Stimulated activated CD8-positive, alpha-beta memory T cell treated with anti-CD3 and anti-CD28 coated beads, Interleukin-15, amount 100 ng/mL, for 4 hours (primary cell): ENCODE measurements around the gene SH2D3A.
A peak's percentile ranks its signal among the peaks of the same experiment; 100 is the strongest.
"Not testable (repeated sequence)": the region's sequence is repeated elsewhere in the genome, so short reads cannot be mapped to it uniquely, and the experiment has no call there.

Experiments used
- DNase-seq, 2 donors: peaks; one replicate each; pipeline ENCODE4 v3.0.0-alpha.2; 2020; ENCODE audit warnings: low read depth in 2 of 2

SH2D3A gene

DNA sequence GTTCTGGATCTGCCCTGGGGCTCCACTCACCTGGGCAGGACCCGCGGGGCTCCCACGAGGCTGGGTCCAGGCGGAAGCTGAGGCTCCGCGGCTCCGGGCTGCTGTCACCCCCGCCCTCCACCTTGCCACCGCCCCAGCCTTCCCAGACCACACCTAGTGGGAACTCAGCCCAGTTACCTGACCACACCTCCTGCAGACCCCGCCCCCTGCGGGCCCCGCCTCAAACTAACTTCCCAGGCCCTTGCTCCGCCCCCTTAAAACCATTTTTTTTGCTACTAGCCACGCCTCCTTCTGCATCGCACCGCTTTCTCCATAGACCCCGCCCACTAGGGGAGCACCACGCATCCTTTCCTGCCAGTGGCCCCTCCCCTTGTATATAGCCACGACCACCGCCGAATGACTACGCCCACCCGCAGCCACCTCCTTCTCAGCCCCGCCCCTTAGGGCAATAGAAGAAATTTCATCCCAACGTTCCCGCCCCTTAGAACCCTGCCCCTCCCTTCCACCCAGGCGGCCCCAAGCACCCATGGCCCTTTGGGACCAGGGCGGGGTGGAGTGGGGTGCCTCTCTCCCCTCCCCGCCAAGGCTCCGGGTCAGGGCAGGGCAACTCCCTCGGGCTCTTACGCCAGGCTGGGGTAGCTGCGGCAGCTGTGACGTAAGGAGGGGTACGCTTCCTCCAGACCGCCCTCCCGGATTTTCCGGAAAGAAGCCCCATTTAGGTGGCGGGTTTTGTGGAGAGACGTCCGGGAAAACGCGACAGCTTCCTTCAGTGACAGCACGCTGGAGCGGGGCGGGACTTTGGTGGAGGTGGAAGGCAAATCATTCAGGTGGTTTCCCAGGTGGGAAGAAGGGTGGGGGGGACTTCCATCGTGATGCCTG, at the start of gene SH2D3A:
TSS of gene SH2D3A (minus strand) at position 79 of the 879 bp plus-strand sequence. CDS start 3,687 bp downstream, outside the sequence.
- peak; percentile 88 to 94 for DNase-seq

DNA sequence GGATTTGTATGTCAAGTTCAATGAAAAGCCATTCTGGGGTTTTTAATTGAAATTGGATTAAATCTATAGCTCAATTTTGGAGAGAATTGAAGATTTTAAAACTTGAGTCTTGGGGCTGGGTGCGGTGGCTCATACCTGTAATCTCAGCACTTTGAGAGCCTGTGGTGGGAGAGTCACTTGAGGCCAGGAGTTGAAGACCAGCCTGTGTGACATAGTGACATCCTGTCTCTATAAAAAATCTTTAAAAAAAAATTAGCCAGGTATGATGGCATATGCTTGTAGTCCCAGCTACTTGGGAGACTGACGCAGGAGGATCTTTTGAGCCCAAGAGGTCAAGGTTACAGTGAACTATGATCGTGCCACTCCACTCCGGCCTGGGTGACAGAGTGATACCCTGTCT, 46.4 kb upstream of the SH2D3A start:
- no peak for DNase-seq

DNA sequence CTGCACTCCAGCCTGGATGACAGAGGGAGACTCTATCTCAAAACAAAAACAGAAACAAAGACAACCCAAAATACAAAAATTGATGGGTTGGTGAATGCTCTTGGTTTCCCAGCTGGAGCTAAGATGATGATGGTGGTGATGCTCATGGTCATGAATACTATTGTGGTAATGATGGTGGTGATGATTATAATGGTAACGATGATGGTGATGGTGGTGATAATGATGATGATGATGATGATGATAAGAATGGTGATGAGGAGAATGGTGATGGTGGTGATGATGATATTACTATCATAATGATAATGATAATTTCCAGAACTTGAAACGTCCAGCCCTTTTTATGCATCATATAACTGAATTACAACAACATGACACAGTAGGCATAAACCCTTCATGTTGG, 45.4 kb upstream of the SH2D3A start:
- no peak for DNase-seq

DNA sequence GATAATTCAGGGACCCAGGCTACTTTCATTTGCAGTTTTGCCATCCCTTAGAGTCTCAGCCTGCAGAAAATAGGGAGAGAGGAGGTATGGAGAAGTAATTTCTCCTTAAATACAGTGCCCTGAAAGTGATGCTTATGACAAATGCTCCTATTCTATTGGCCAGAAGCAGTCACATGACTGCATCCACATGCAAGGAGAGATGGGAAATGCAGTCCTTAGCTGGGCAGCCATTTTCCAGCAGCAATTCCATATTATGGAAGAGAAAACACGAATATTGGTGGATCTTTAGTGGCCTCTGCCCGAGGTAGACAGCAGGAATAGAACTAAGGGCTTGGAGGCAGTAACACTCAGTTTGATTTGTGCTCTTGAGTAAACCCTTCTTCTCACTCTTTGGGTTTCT, 44.7 kb upstream of the SH2D3A start:
- DNase-seq = no peak

DNA sequence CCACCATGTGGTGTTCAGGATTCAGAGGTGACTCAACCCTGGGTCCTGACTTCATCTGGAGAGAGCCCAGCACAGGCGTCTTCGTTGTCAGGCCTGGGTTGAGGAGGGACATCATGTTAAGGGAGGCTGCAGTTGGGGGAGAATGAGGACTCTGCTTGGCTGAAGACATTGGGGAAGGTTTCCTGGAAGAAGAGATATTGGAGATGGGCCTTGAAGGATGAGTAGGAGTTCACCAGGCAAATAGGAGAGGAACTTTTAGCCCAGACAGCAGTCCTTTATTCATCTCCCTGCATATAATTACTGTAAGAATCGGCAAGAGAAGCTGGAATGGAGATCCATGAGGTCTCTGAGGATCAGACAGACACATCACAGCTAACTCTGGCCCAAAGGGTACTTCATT, 44.1 kb upstream of the SH2D3A start:
- no peak for DNase-seq

DNA sequence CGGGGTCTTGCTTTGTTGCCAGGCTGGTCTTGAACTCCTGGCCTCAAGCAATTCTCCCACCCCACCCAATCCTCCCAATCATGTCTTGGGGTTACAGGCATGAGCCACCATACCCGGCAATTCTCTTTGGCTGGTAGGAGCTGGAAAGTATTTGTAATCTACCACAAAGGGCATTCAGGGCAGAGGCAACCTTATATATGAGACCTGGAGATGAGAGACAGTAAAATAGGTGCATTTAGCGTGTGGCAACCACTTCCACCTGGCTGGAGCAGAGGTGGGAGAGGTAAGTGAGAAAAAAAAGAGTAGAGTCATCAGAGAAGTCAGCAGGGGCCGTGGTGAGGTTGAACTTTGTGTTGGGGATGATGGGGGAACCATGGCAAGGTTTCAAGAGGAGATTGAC, 42.0 kb upstream of the SH2D3A start:
- DNase-seq = no peak

DNA sequence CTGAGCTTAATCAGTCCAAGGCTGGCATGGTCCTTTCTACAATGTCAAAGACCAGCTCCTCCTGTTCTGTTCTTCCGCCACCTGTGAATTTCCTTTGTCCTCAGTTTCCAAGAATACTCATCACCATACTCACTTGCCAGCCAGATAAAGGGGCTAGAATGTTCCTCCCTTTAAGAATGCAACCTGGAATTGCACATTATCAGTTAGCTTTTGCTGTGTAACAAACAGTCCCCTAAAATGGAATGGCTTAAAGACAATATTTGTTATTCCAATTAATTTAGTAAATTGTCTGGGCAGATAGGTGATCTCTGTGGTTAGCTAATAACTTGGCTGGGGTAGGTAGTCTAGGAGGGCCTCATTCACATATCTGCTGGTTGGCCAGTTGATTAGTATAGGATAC, 41.3 kb upstream of the SH2D3A start:
- DNase-seq = no peak

DNA sequence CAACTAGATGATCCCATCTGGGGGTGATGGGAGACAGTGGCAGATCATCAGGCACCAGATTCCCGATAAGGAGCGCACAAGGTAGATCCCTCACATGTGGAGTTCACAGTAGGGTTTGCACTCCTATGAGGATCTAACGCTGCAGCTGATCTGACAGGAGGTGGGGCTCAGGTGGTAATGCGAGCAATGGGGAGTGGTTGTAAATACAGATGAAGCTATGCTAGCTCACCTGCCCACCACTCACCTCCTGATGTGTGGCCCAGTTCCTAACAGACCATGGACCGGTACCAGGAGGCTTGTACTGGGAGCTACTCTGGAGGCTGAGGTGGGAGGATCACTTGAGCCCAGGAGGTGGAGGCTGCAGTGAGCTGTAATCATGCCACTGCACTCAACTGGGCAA, 40.1 kb upstream of the SH2D3A start:
- DNase-seq = no peak

DNA sequence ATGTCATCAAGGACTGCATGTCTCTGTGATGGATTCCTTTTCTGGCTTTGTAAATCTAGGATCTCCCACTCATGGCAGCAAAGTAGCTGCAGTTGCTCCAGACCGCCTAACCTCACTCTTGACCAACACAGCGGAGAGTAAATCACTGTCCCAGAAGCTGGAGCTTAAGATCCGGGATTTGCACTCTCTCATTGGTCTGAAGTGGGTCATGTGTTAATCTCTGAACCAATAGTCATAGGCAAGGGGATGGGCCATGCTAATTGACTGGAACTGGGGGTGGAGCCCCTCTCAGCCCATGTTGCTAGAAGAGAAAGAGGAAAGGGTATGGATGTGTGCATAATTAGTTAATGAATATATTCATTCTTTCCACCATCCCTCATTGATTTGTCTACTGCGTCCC, 39.3 kb upstream of the SH2D3A start:
- no peak for DNase-seq

DNA sequence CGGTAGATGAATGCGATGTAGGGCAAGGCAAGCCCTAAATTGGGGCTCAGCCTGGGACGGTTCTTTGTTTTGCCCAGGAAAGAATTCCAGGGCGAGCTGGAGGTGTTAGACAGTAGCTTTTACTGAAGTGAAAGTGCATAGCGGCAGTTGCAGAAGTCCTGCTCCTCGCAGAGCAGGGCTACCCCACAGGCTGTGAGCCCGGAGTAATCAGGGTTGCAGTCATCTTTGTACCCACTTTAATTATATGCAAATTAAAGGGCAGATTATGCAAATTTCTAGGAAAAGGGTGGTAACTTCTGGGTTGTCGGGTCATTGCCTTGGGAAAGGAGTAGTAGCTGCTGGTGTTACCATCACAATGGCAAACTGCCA, 35.8 kb upstream of the SH2D3A start:
- no peak for DNase-seq

DNA sequence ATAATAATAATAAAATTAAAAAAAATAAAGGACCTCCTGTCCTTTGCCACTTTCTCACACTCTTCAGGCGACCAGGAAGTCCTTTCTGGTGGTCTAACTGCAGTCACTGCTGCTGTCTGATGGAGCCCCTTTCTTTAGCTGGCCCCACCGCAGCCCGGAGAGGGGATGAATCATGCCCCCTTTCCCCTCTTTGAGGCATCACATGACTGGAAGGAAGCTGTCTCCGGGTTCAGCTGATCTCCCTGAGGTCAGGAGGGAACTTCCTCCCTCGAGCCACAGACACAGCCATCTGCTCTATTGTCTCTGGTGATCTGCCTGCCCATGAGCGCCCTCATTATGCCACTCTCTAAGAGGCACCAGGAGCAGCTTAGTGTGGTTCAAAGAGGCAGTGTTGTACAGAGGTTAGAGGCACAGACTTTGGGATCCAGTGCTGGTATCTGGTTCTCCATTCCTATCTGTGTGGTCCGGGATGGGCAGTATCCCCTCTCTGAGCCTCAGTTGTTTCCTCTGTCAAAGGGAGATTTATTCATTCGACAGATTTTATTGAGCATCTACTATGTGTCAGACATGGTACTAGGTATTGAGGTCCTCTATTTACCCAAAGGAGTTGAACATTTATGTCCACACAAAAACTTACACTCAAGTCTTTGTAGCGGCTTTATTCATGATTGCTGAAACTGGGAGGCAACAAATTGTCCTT, 35.3 kb upstream of the SH2D3A start:
- peak; percentile 70 for DNase-seq

DNA sequence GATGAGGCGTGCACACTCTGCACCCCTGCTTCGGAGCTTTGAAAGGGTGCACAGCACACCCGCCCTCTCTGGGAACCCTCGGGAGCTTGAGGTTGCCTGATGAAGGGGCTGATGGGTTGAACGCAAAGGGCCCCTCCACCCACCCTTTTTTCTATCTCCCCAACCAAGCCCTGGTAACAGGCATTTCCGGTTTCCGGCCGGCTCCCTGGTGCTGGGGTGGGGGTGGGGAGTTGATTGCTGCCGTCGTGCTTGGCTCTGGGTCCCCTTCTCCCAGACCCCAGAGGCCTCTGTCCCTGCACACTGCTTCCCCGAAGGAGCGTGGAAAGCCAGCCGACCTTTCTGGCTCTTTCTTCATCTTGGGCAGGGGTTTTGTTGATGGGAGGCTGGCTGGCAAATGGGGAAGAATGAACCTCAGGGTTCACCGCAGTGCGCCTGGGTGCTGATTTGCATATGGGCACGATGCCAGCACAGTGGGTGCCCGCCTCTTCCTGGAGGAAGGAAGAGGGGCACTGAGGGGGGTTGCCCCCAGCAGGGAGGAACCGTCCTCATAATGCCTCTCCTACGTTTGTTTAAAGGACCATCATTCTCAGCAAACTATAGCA, 34.4 kb upstream of the SH2D3A start:
- peak; percentile 68 for DNase-seq

DNA sequence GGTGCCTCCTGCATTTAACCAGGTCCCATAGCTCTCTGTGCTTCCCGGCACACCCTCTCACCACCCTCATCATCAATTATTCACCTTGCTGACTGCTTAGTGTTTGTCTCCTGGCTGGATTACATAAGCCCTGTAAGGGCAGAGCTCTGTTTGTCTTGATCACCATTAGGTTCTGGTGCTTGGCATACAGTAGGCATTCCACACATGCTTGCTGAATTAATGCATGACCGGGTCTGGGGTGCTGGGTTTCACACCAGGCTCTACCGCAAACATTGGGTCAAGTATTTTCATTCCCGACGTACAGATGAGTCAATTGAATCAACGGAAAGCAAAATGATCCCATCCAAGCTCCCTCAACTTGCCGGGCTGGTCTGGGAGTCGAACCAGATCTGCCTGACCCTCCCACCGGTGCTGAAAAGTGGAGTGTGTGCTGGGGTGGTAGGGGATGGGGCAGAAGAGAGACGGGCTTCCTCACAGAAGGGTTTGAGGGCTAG, 33.8 kb upstream of the SH2D3A start:
- DNase-seq = no peak

DNA sequence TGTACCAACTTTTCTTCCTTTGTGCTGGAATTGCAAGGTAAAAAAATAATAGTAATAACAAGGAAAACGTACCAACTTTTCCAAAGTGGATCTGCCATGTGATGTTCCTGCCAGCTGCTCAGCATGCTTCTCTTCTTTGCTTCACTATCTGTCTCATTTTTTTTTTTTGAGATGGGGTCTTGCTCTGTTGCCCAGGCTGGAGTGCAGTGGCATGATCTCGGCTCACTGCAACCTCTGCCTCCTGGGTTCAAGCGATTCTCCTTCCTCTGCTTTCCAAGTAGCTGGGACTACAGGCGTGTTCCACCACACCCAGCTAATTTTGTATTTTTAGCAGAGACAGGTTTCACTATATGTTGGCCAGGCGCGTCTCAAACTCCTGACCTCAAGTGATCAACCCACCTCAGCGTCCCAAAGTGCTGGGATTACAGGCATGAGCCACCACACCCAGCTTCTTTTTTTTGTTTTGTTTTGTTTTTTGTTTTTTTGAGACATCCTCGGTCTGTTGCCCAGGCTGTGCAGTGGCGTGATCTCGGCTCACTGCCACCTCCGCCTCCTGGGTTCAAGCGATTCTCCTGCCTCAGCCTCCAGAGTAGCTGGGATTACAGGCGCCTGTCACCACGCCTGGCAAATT, 33.0 kb upstream of the SH2D3A start:
- not testable (repeated sequence) for DNase-seq

DNA sequence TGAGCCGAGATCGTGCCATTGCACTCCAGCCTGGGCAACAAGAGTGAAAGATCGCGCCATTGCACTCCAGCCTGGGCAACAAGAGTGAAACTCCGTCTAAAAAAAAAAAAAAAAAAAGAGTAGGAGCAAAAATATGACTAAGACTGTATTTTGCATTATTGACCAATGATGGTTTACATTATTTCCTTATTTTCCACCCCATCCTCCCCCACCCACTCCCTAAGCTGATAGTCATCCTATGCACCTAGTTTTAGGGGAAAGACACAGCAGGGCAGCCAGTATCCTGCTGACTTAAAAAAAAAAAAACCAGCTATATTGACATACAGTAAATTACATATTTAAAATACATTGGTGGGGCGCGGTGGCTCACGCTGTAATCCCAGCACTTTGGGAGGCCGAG, 30.4 kb upstream of the SH2D3A start:
- no peak for DNase-seq

DNA sequence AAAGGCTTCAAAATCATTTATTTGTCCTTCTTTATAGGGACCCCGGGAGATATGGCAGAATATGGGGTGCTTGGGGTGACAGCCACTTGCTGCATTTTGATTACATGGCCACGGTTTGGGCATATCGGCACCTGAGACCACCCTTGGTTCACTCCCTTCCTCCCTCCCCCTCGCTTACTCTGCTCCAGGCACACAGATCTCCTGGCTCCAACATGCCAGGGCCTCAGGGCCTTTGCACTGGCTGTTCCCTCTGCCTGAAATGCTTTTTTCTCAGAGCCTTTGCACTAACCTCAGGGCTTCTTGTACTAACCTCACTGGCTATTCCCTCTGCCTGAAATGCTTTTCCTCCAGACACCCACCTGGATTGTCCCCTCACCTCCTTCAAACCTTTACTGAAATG, 29.0 kb upstream of the SH2D3A start:
- DNase-seq = no peak

DNA sequence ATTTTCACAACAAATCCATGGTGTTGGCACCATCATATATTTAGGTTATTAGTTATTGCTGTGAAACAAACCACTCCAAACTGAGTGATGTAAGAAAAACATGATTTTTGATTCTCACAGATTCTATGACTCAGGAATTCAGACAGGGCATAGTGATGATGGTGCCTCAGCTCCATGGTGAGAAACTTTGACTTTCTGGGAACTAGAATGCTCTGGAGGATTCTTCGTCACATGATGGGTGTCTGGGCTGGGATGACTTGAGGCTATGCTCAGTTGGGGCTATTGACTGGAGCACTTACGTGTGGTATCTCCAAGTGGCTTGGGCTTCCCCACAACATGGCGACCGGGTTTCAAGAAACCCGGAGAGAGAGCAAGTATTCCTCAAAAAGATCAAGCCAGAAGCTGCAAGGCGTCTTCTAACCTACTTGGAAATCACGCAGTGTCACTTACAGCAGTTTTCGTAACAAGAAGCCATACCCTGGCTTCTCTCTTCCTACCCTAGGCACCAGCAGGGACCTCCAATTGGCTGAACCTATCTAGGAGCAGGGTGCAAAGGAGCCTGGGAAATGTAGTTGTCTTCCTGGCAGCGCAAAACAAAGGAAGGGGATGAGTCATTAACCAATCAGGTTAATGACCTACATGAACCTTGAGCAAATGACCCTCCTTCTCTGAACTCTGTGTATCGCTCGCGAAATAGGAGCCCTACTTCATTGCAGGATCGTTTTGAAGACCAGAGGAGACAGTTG, 27.6 kb upstream of the SH2D3A start:
- DNase-seq = no peak

DNA sequence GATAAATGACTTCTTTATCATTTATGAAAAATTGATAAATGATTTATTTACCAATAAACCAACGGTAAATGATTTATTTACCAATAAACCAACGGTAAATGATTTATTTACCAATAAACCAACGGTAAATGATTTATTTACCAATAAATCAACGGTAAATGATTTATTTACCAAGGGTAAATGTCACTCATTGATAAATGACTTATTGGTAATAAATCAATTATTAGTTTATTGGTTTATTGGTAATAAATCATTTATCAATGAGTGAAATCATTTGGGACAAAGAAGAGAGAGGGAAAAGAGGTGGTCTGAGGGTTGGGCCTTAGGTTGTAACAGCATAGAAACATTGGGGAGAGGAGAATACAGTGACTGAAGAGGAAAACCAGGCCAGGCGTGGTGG, 26.7 kb upstream of the SH2D3A start:
- DNase-seq = no peak

DNA sequence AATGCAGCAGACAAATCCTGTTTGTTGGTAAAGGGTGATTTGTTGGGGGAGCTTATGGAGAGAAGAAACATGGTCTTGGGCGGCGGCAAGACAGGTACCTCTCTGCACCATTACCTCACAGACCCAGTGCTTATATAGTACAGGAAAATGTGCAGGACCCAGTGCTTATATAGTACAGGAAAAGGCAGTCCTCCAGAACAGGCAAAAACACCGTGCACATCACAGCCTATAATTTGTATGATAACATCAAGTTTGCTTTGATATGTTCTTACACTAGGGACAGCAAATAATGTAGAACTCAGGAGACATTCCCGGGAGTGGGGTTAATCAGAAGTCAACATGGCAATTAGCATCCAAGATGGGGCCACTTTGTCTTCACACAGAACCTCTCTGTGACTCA, 26.2 kb upstream of the SH2D3A start:
- DNase-seq = no peak

DNA sequence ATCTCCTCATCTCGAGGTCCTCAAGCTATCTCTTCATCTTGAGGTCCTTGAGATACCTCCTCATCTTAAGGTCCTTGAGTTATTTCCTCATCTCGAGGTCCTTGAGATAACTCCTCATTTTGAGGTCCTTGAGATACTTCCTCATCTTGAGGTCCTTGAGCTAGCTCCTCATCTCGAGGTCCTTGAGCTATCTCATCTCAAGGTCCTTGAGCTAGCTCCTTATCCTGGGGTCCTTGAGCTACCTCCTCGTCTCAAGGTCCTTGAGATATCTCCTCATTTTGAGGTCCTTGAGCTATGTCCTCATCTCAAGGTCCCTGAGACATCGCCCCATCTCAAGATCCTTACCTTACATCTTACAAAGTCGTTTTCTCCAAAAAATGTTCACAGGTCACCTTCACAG, 24.0 kb upstream of the SH2D3A start:
- no peak for DNase-seq
